K562 (cell line): ENCODE data around the gene KAT6B. TPM values are rescaled to one million over a fixed set of nuclear protein-coding genes. Genes with fewer than 3 reads are reported as not detected.

Experiments used
- ATAC-seq: fragments of 200-7000 bp; cut with Tn5 transposase; 3 replicates; pipeline ENCODE4 v1.9.1; 2020; ENCODE audit warnings: moderate library complexity
- BruUV-seq: library from RNA; stranded (reverse); fragments of 400-500 nt; replicated peaks from 2 replicates; lab custom pipeline; 2021; lab: Mats Ljungman, UMichigan
- CTCF ChIA-PET: fragments of 300-600 bp; formaldehyde crosslinking; extraction: SDS; loops from one replicate; lab custom pipeline; 2021; ENCODE audit warnings: low intra/inter-chr PET ratio; lab: Yijun Ruan, JAX
- POLR2A ChIA-PET: fragments of 300-600, 350-650 bp; sonication (Branson Sonifier 250); formaldehyde crosslinking; extraction: SDS; loops from one replicate; lab custom pipeline; 2021; ENCODE audit warnings: antibody characterized with exemption, inconsistent platforms; lab: Yijun Ruan, JAX
- DNase-seq, 4 experiments: peaks; one replicate each; pipeline versions ENCODE4 v3.0.0 to v3.0.0-alpha.2; 2011 to 2018; ENCODE audit warnings: low spot score in 3 of 4, mixed read lengths in 3 of 4; ENCODE audit errors: extremely low read depth in 1 of 4
- FAIRE-seq: peaks from 2 replicates; lab custom pipeline; 2011; peaks lifted over from hg19 to GRCh38; lab: Jason Lieb, UNC
- H2AFZ ChIP-seq: 2 replicates; pipeline ENCODE4 v1.6.0; 2011; ENCODE audit warnings: low read depth, low read length, control low read depth, inconsistent platforms
- H3K27ac ChIP-seq: fragments of 200-600 bp; 3 replicates; pipeline ENCODE4 v1.8.0; 2011; ENCODE audit warnings: low read depth, mild to moderate bottlenecking, control low read depth, inconsistent platforms, low read length, moderate library complexity, mixed read lengths; ENCODE audit errors: extremely low read depth
- H3K27me3 ChIP-seq, 2 experiments: fragments of 300-600 bp in 1 of 2; 2 replicates in 1 of 2; 3 replicates in 1 of 2; pipeline versions ENCODE4 v1.6.0 to v1.8.0; 2011; ENCODE audit warnings: inconsistent platforms in 2 of 2, low read length in 2 of 2, mild to moderate bottlenecking in 1 of 2, mixed read lengths in 1 of 2, moderate library complexity in 1 of 2; ENCODE audit not compliant: control insufficient read depth in 2 of 2, insufficient read depth in 2 of 2
- H3K36me3 ChIP-seq: fragments of 300-600 bp; 3 replicates; pipeline ENCODE4 v1.8.0; 2011; ENCODE audit warnings: mild to moderate bottlenecking, low read length, inconsistent platforms; ENCODE audit not compliant: control insufficient read depth, insufficient read depth
- H3K4me1 ChIP-seq, 2 experiments: fragments of 200-600 bp in 1 of 2; replicated peaks in 1 of 2; 2 replicates in 1 of 2; 3 replicates in 1 of 2; pipeline versions ENCODE4 v1.5.1 to v1.8.0; 2011; ENCODE audit warnings: inconsistent platforms in 2 of 2, low read length in 2 of 2, mild to moderate bottlenecking in 1 of 2, mixed read lengths in 1 of 2, moderate library complexity in 1 of 2; ENCODE audit not compliant: control insufficient read depth in 2 of 2, insufficient read depth in 2 of 2
- H3K4me2 ChIP-seq: 2 replicates; pipeline ENCODE4 v1.6.1; 2011; ENCODE audit warnings: low read length, control low read depth, inconsistent platforms, mixed read lengths; ENCODE audit not compliant: insufficient read depth
- H3K4me3 ChIP-seq: fragments of 200-600 bp; sonication (generic), shearing (Covaris generic); 2 replicates; pipeline ENCODE4 v1.5.1; 2016; ENCODE audit warnings: control low read depth, inconsistent platforms
- H3K79me2 ChIP-seq: fragments of 200-600 bp; 3 replicates; pipeline ENCODE4 v1.8.0; 2011; ENCODE audit warnings: low read length, inconsistent platforms; ENCODE audit not compliant: control insufficient read depth, insufficient read depth
- H3K9ac ChIP-seq, 2 experiments: 2 replicates each; pipeline versions ENCODE4 v1.6.0 to v1.6.1; 2011; ENCODE audit warnings: low read depth in 2 of 2, low read length in 2 of 2, control low read depth in 1 of 2, inconsistent platforms in 1 of 2, mild to moderate bottlenecking in 1 of 2, mixed read lengths in 1 of 2; ENCODE audit not compliant: insufficient read depth in 1 of 2
- H3K9me1 ChIP-seq: one replicate; pipeline ENCODE4 v1.6.0; 2011; ENCODE audit warnings: inconsistent platforms, mild to moderate bottlenecking, low read length, moderate library complexity; ENCODE audit not compliant: control insufficient read depth, insufficient read depth
- H3K9me3 ChIP-seq: replicated peaks from 2 replicates; pipeline ENCODE4 v1.5.1; 2011; ENCODE audit warnings: low read depth, low read length, inconsistent platforms; ENCODE audit not compliant: control insufficient read depth, insufficient read depth
- H4K20me1 ChIP-seq: replicated peaks from 2 replicates; pipeline ENCODE4 v1.6.1; 2011; ENCODE audit warnings: low read length, inconsistent platforms, mixed read lengths; ENCODE audit not compliant: control insufficient read depth, insufficient read depth
- BACH1 ChIP-seq: fragments of 200-800 bp; sonication (Bioruptor generic); IDR thresholded peaks from 2 replicates; pipeline ENCODE4 v1.6.1; 2016; ENCODE audit warnings: missing genetic modification characterization, missing compliant biosample characterization
- MAFG ChIP-seq: fragments of 450-650 bp; conservative IDR thresholded peaks from 2 replicates; pipeline ENCODE4 v1.6.1; 2016; ENCODE audit warnings: missing genetic modification characterization, missing compliant biosample characterization
- PHF20 ChIP-seq: fragments of 450-650 bp; IDR thresholded peaks from 2 replicates; pipeline ENCODE4 v1.6.1; 2018; ENCODE audit not compliant: partially characterized antibody
- TAF7 ChIP-seq: fragments of 450-650 bp; IDR thresholded peaks from 2 replicates; pipeline ENCODE4 v1.6.1; 2016; ENCODE audit warnings: missing genetic modification characterization, missing compliant biosample characterization
- TCF3 ChIP-seq: sonication (generic); formaldehyde crosslinking; IDR thresholded peaks from 2 replicates; pipeline ENCODE4 v1.4.0; 2020; ENCODE audit warnings: mild to moderate bottlenecking, missing genetic modification reagents
- U2AF2 ChIP-seq: fragments of 200-400 bp; formaldehyde crosslinking; optimal IDR thresholded peaks from 2 replicates; pipeline ENCODE3; 2017; ENCODE audit warnings: low read depth, mild to moderate bottlenecking, low read length
- ZBTB1 ChIP-seq: sonication (generic); formaldehyde crosslinking; IDR thresholded peaks from 2 replicates; pipeline ENCODE4 v1.8.1; 2023; ENCODE audit warnings: missing genetic modification reagents, low read depth, mild to moderate bottlenecking, borderline replicate concordance
- ZC3H11A ChIP-seq: IDR thresholded peaks from 2 replicates; pipeline ENCODE4 v1.6.1; 2012; ENCODE audit warnings: low read depth, low read length, improper control_type of control experiment
- ZNF134 ChIP-seq: fragments of 250-450 bp; sonication (Bioruptor Pico); conservative IDR thresholded peaks from 2 replicates; pipeline ENCODE4 v1.4.0; 2020
- WGBS: fragments of 100-300 bp; shearing (Covaris generic); methylation state at CpG from one replicate; pipeline ENCODE4 v1.1.6; 2016; ENCODE audit warnings: low coverage, mixed read lengths; ENCODE audit not compliant: insufficient coverage; ENCODE audit errors: missing lambda C conversion rate; 5-methylcytosine and 5-hydroxymethylcytosine counted together
- in situ Hi-C: fragments of 300-500 bp; cut with MboI; formaldehyde crosslinking; loops from 4 replicates; pipeline ENCODE4 v1.15.0; 2018; ENCODE audit warnings: inconsistent platforms, mixed read lengths
- intact Hi-C: fragments of 100-400 bp; cut with micrococcal nuclease; formaldehyde crosslinking; loops from 2 replicates; pipeline ENCODE4 v1.14.2; 2022
- polyA plus RNA-seq, 8 experiments: library from polyadenylated mRNA; depleted of rRNA in 4 of 8; stranded (reverse) in 5 of 8; unstranded in 3 of 8; fragments of >200 nt; fragmentation: Nextera tagmentation in 2 of 8; fragmentation: Illumina TruSeq in 1 of 8; extraction: Ambion mirVana in 2 of 8; extraction: Trizol in 1 of 8; gene quantifications; 2 replicates each; pipeline versions ENCODE4 v1.2.1 to v1.2.3, GENCODE V29; 2011 to 2014; ENCODE audit warnings: inconsistent platforms in 1 of 8, missing spikeins in 1 of 8
- total RNA-seq, 7 experiments: library from RNA; depleted of rRNA in 6 of 7; stranded (reverse); fragments of >200 nt in 6 of 7; fragmentation: Illumina TruSeq in 2 of 7; extraction: Trizol in 2 of 7; gene quantifications; 2 replicates each; pipeline versions ENCODE4 v1.2.1 to v1.2.3, GENCODE V29; 2011 to 2021; ENCODE audit warnings: low replicate concordance in 1 of 7
- TF ChIP-seq, protein P1 (sequence below): IDR thresholded peaks from 2 replicates; pipeline ENCODE4 v1.6.1; 2016; ENCODE audit warnings: missing genetic modification characterization, missing compliant biosample characterization
- TF ChIP-seq, protein P2 (sequence below): fragments of 450-650 bp; IDR thresholded peaks from 2 replicates; pipeline ENCODE4 v1.6.1; 2016; ENCODE audit warnings: antibody characterized with exemption

KAT6B gene
- total and polyA plus RNA-seq, 9 of the 15 experiments (the other 6 are each of a cell fraction or from before 2014, with no cell fraction given): 1.4 to 9.2 (median 6.8) TPM

DNA sequence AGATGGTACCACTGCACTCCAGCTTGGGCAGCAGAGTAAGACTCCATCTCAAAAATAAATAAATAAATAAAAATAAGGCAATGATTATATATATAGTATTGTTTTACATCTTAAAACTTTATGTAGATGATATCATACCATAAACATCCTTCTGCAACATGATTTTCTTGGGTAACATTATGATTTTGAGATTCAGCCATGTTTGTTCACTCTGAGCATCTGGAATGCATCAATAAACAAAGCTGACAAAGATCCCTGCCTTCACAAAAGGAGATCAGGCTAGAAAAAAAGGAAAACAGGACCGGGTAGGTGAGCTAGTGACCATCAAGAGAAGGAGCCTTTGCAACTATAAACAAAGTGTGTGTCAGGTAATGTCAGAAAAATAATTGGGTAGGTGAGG is 31.9 kb upstream of the KAT6B start:
- H3K36me3 ChIP-seq: no peaks in the 10 kb centered on the region
- H3K4me2 ChIP-seq: no peak overlapping the region
- H2AFZ ChIP-seq: no peak overlapping the region
- POLR2A ChIA-PET: interaction anchor here (1.2 kb wide), 1 partner anchor 8 kb away, joined by 5 read pairs; no protein-coding TSS in a partner anchor
- TF ChIP-seq MAFG (no peak), ZC3H11A (no peak), TAF7 (tag) (no peak), TCF3 (no peak), ZBTB1 (no peak), U2AF2 (no peak), ZNF134 (CRISPR knock-in tag) (no peak), BACH1 (tag) (no peak), PHF20 (no peak)
- TF ChIP-seq, protein P1, sequence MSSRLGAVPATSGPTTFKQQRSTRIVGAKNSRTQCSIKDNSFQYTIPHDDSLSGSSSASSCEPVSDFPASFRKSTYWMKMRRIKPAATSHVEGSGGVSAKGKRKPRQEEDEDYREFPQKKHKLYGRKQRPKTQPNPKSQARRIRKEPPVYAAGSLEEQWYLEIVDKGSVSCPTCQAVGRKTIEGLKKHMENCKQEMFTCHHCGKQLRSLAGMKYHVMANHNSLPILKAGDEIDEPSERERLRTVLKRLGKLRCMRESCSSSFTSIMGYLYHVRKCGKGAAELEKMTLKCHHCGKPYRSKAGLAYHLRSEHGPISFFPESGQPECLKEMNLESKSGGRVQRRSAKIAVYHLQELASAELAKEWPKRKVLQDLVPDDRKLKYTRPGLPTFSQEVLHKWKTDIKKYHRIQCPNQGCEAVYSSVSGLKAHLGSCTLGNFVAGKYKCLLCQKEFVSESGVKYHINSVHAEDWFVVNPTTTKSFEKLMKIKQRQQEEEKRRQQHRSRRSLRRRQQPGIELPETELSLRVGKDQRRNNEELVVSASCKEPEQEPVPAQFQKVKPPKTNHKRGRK (tag): no peak
- TF ChIP-seq, protein P2, sequence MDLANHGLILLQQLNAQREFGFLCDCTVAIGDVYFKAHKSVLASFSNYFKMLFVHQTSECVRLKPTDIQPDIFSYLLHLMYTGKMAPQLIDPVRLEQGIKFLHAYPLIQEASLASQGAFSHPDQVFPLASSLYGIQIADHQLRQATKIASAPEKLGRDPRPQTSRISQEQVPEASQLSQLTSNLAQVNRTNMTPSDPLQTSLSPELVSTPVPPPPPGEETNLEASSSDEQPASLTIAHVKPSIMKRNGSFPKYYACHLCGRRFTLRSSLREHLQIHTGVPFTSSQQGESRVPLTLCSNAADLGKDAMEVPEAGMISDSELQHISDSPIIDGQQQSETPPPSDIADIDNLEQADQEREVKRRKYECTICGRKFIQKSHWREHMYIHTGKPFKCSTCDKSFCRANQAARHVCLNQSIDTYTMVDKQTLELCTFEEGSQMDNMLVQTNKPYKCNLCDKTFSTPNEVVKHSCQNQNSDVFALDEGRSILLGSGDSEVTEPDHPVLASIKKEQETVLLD: no peak
- no peaks in the 10 kb centered on the region for H3K9me1 ChIP-seq
- intact Hi-C loops: no loop called here
- no peaks in the 10 kb centered on the region for H3K4me1 ChIP-seq
- WGBS: 0% methylated on average over 1 of the region's 1 CpG
- CTCF ChIA-PET: no interaction called here
- no peak overlapping the region for H3K9ac ChIP-seq
- ATAC-seq (no peak), DNase-seq (no peak), FAIRE-seq (no peak)
- no peak overlapping the region for H3K4me3 ChIP-seq
- in situ Hi-C loops: no loop called here
- no peaks in the 10 kb centered on the region for H3K9me3 ChIP-seq
- no peaks in the 10 kb centered on the region for H3K79me2 ChIP-seq
- H3K27me3 ChIP-seq: peaks cover 10 to 16% of the 10 kb centered on the region in 2 experiments; a peak in 3 of 5 replicates
- H3K27ac ChIP-seq: no peak overlapping the region
- H4K20me1 ChIP-seq: no peaks in the 10 kb centered on the region
- no TSS peak for BruUV-seq
